ENCODE measurements around the gene CAST. TPM values are rescaled to one million over a fixed set of nuclear protein-coding genes. Genes with fewer than 3 reads are reported as not detected.

The CAST gene
- total and polyA plus RNA-seq, 2 donors (not counting 1 experiment from before 2014, with no cell fraction given), result 41.0 to 231 TPM

GRCh38 chr5:96669909-96670308 is 7.7 kb downstream of the CAST start:
- Histone ChIP-seq H3K27ac (ENCODE audit: low read length in 2 of 2) (no peak overlapping the region), H3K4me3 (ENCODE audit: control extremely low read depth in 1 of 5, extremely low read depth in 1 of 5, insufficient read depth in 1 of 5, low read depth in 2 of 5, low read length in 4 of 5) (no peak overlapping the region), H4K20me1 (ENCODE audit: control insufficient read depth, insufficient read depth, low read length, poor library complexity, severe bottlenecking) (peaks cover 91% of the 10 kb centered on the region), H3K4me2 (replicated peaks; ENCODE audit: low read depth, low read length, poor library complexity, severe bottlenecking) (no peak overlapping the region), H3K79me2 (ENCODE audit: control insufficient read depth, insufficient read depth, low read length) (peaks cover 89% of the 10 kb centered on the region), H3K27me3 (replicated peaks in 1 of 4; ENCODE audit: control extremely low read depth in 1 of 4, control insufficient read depth in 3 of 4, insufficient read depth in 4 of 4, low read length in 3 of 4) (no peaks in the 10 kb centered on the region), H3K9me3 (ENCODE audit: control extremely low read depth in 1 of 3, control insufficient read depth in 2 of 3, insufficient read depth in 1 of 3, low read length in 2 of 3) (no peaks in the 10 kb centered on the region), H3K9ac (ENCODE audit: low read length) (no peak overlapping the region), H3K36me3 (replicated peaks in 1 of 2; ENCODE audit: control extremely low read depth in 1 of 2, control insufficient read depth in 1 of 2, extremely low read depth in 1 of 2, insufficient read depth in 2 of 2, low read length in 1 of 2) (peaks cover 0 to 4% of the 10 kb centered on the region in 2 experiments), H3K4me1 (ENCODE audit: control insufficient read depth in 2 of 2, insufficient read depth in 2 of 2, low read length in 2 of 2) (no peaks in the 10 kb centered on the region), H2AFZ (ENCODE audit: insufficient read depth, low read depth, low read length, poor library complexity, severe bottlenecking) (no peak overlapping the region)
- H3K9me3 Mint-ChIP-seq (ENCODE audit: insufficient read depth), result no peaks in the 10 kb centered on the region
- H3K27me3 Mint-ChIP-seq, result no peaks in the 10 kb centered on the region
- H3K4me1 Mint-ChIP-seq, result peaks cover 41% of the 10 kb centered on the region
- intact Hi-C loops (cut with micrococcal nuclease), result no loop called here
- no peak overlapping the region for H3K4me3 Mint-ChIP-seq
- no CpG with 5 or more reads among the region's 3 CpGs for WGBS (ENCODE audit: insufficient coverage)
- ChIA-PET POLR2A (no interaction called here), CTCF (no interaction called here)
- ATAC-seq (ENCODE audit: low read depth) (no peak), DNase-seq (no peak)
- no peak for TF ChIP-seq EZH2 (IDR thresholded peaks at IDR 0.05; ENCODE audit: borderline replicate concordance, insufficient read depth, low read depth, low read length, poor library complexity, severe bottlenecking)
- TF ChIP-seq CTCF (IDR thresholded peaks at IDR 0.05), result no peak
- H3K27ac Mint-ChIP-seq, result no peak overlapping the region

- Histone ChIP-seq H3K4me1 (ENCODE audit: control insufficient read depth in 2 of 2, insufficient read depth in 2 of 2, low read length in 2 of 2) (no peaks in the 10 kb centered on the region), H3K4me3 (ENCODE audit: control extremely low read depth in 1 of 5, extremely low read depth in 1 of 5, insufficient read depth in 1 of 5, low read depth in 2 of 5, low read length in 4 of 5) (no peak overlapping the region), H3K27me3 (replicated peaks in 1 of 4; ENCODE audit: control extremely low read depth in 1 of 4, control insufficient read depth in 3 of 4, insufficient read depth in 4 of 4, low read length in 3 of 4) (no peaks in the 10 kb centered on the region), H2AFZ (ENCODE audit: insufficient read depth, low read depth, low read length, poor library complexity, severe bottlenecking) (no peak overlapping the region), H3K79me2 (ENCODE audit: control insufficient read depth, insufficient read depth, low read length) (peaks cover 81% of the 10 kb centered on the region), H4K20me1 (ENCODE audit: control insufficient read depth, insufficient read depth, low read length, poor library complexity, severe bottlenecking) (peaks cover 87% of the 10 kb centered on the region), H3K36me3 (replicated peaks in 1 of 2; ENCODE audit: control extremely low read depth in 1 of 2, control insufficient read depth in 1 of 2, extremely low read depth in 1 of 2, insufficient read depth in 2 of 2, low read length in 1 of 2) (peaks cover 0 to 15% of the 10 kb centered on the region in 2 experiments), H3K9me3 (ENCODE audit: control extremely low read depth in 1 of 3, control insufficient read depth in 2 of 3, insufficient read depth in 1 of 3, low read length in 2 of 3) (no peaks in the 10 kb centered on the region), H3K9ac (ENCODE audit: low read length) (no peak overlapping the region), H3K27ac (ENCODE audit: low read length in 2 of 2) (no peak overlapping the region), H3K4me2 (replicated peaks; ENCODE audit: low read depth, low read length, poor library complexity, severe bottlenecking) (no peak overlapping the region)
- Mint-ChIP-seq H3K27ac (no peak overlapping the region), H3K27me3 (no peaks in the 10 kb centered on the region), H3K4me3 (no peak overlapping the region), H3K4me1 (peaks cover 32% of the 10 kb centered on the region), H3K9me3 (ENCODE audit: insufficient read depth) (no peaks in the 10 kb centered on the region)
- TF ChIP-seq EZH2 (IDR thresholded peaks at IDR 0.05; ENCODE audit: borderline replicate concordance, insufficient read depth, low read depth, low read length, poor library complexity, severe bottlenecking), result no peak
- TF ChIP-seq CTCF (IDR thresholded peaks at IDR 0.05), result no peak
- POLR2A ChIA-PET, result interaction anchor here (1.2 kb wide), 1 partner anchor 10 kb away, joined by 10 read pairs; the partner anchor contains the start of gene CAST
- intact Hi-C loops (cut with micrococcal nuclease), result no loop called here
- 98% methylated on average over 5 of the region's 5 CpGs for WGBS (ENCODE audit: insufficient coverage)
- CTCF ChIA-PET, result interaction anchor here (0.8 kb wide), 1 partner anchor 15 kb away, joined by 4 read pairs; no protein-coding TSS in a partner anchor
- no peak for DNase-seq
- no peak for ATAC-seq (ENCODE audit: low read depth)
Observed at GRCh38 chr5:96671441-96671840, 9.3 kb downstream of the CAST start.
